Neutrophil (primary cell): ENCODE measurements around the gene CFAP221.

Experiments used
- H3K27ac ChIP-seq: fragments of 200-600 bp; sonication (generic); 2 replicates; pipeline ENCODE4 v1.5.1; 2016; ENCODE audit warnings: mild to moderate bottlenecking, moderate library complexity
- H3K27me3 ChIP-seq: fragments of 200-600 bp; sonication (generic); 2 replicates; pipeline ENCODE4 v1.6.0; 2016; ENCODE audit warnings: mild to moderate bottlenecking
- H3K36me3 ChIP-seq: fragments of 200-600 bp; sonication (generic); 2 replicates; pipeline ENCODE4 v1.5.1; 2017
- H3K4me1 ChIP-seq, 2 experiments: fragments of 200-600 bp in 1 of 2; sonication (generic) in 1 of 2; 1 replicate in 1 of 2; 2 replicates in 1 of 2; pipeline versions ENCODE4 v1.5.1 to v1.6.1; 2013 to 2016; ENCODE audit warnings: low read depth in 1 of 2, low read length in 1 of 2, mild to moderate bottlenecking in 1 of 2, moderate library complexity in 1 of 2; ENCODE audit not compliant: control insufficient read depth in 1 of 2, insufficient read depth in 1 of 2
- H3K4me3 ChIP-seq, 2 experiments: fragments of 200-600 bp in 1 of 2; sonication (generic) in 1 of 2; 1 replicate in 1 of 2; 2 replicates in 1 of 2; pipeline ENCODE4 v1.5.1; 2013 to 2016; ENCODE audit warnings: low read depth in 1 of 2, low read length in 1 of 2, mild to moderate bottlenecking in 1 of 2, moderate library complexity in 1 of 2
- H3K9me3 ChIP-seq: fragments of 200-600 bp; sonication (generic); 2 replicates; pipeline ENCODE4 v1.5.1; 2016
- TF ChIP-seq, protein P1 (sequence below): fragments of 200-600 bp; sonication (generic); IDR thresholded peaks from 2 replicates; pipeline ENCODE4 v1.5.1; 2016; ENCODE audit warnings: antibody characterized with exemption

CFAP221 gene

GRCh38 chr2:119575439-119575838, 31.2 kb downstream of the CFAP221 start:
- TF ChIP-seq, protein P1, sequence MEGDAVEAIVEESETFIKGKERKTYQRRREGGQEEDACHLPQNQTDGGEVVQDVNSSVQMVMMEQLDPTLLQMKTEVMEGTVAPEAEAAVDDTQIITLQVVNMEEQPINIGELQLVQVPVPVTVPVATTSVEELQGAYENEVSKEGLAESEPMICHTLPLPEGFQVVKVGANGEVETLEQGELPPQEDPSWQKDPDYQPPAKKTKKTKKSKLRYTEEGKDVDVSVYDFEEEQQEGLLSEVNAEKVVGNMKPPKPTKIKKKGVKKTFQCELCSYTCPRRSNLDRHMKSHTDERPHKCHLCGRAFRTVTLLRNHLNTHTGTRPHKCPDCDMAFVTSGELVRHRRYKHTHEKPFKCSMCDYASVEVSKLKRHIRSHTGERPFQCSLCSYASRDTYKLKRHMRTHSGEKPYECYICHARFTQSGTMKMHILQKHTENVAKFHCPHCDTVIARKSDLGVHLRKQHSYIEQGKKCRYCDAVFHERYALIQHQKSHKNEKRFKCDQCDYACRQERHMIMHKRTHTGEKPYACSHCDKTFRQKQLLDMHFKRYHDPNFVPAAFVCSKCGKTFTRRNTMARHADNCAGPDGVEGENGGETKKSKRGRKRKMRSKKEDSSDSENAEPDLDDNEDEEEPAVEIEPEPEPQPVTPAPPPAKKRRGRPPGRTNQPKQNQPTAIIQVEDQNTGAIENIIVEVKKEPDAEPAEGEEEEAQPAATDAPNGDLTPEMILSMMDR, result no peak
- H3K36me3 ChIP-seq, result no peaks in the 10 kb centered on the region
- no peaks in the 10 kb centered on the region for H3K9me3 ChIP-seq
- no peaks in the 10 kb centered on the region for H3K27me3 ChIP-seq
- H3K4me1 ChIP-seq, result no peaks in the 10 kb centered on the region
- H3K27ac ChIP-seq, result no peak overlapping the region
- no peak overlapping the region for H3K4me3 ChIP-seq

DNA sequence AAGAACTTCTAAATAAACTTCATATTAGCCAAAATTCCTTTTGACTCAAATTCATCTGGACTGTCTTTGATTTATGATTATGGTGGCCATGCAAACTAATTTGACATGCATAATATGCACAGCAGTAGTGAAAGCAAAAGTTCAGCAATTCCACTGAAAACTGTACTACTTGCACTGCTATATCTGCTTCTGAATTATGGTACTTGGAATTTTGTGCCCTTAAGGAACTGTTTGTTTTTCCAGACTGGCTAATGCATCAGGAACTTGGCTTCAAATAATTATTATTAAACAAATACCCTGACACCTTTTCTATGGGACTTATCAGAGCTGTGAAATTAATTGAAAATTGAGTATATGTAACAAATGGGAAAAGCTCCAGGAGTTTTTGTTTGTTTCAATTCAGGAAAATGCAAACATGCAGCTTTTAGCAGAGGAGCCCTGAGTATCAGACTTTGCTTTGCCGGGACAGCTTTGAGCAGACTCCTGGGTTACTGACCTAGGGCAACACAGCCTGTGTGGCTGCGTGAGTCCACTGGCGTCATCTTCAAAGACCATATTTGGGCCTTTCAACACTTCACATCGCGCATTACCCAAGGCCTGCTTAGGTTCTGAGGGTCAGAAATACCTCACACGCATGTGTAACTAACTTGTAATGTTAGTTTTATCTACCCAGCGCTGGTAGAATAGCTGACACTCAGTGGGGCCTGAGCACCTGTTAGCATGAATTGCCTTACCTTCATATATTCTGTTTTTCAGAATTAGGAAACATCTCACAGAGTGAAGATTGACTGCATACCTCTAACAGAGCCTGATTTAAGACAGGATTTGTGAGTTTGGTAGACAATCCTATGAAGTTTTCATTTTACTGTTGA, 35.4 kb downstream of the CFAP221 start:
- TF ChIP-seq, protein P1, result no peak
- H3K9me3 ChIP-seq, result no peaks in the 10 kb centered on the region
- no peaks in the 10 kb centered on the region for H3K4me1 ChIP-seq
- no peak overlapping the region for H3K4me3 ChIP-seq
- no peak overlapping the region for H3K27ac ChIP-seq
- H3K27me3 ChIP-seq, result no peaks in the 10 kb centered on the region
- H3K36me3 ChIP-seq, result no peaks in the 10 kb centered on the region

DNA sequence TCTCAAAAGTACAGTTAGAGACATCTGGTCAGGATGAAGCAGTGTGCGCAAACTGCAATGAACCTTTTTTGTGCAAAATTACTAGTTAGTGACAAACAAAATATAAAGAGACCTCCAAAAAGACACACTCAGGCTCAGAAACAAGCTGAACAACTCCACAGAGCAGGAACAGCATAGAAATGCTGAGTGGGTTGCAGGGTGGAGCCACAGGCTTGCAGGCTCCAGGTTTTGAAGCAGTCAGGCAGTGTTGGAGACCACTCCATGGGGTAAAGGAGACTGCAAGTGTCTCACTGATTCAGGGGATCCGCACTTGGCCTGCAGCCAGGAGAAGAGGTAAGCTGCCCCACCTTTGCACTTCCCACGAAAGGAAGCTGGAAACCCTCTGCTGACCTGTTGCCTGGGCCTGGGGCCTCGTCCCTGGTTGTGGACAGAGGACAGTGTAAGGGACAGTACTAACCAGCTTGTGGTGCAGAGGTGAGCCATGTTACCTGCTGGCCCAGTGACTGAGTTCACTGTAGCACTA, 36.4 kb downstream of the CFAP221 start:
- Histone ChIP-seq H3K27ac (no peak overlapping the region), H3K4me1 (no peaks in the 10 kb centered on the region), H3K27me3 (no peaks in the 10 kb centered on the region), H3K4me3 (no peak overlapping the region), H3K36me3 (no peaks in the 10 kb centered on the region), H3K9me3 (no peaks in the 10 kb centered on the region)
- TF ChIP-seq, protein P1, result no peak

GRCh38 chr2:119583291-119583690, 39.0 kb downstream of the CFAP221 start:
- TF ChIP-seq, protein P1, result no peak
- Histone ChIP-seq H3K4me1 (no peaks in the 10 kb centered on the region), H3K36me3 (no peaks in the 10 kb centered on the region), H3K9me3 (no peaks in the 10 kb centered on the region), H3K4me3 (no peak overlapping the region), H3K27me3 (no peaks in the 10 kb centered on the region), H3K27ac (no peak overlapping the region)

GRCh38 chr2:119584469-119584868, 40.2 kb downstream of the CFAP221 start:
- no peaks in the 10 kb centered on the region for H3K4me1 ChIP-seq
- H3K27ac ChIP-seq, result no peak overlapping the region
- no peaks in the 10 kb centered on the region for H3K27me3 ChIP-seq
- no peak overlapping the region for H3K4me3 ChIP-seq
- H3K36me3 ChIP-seq, result no peaks in the 10 kb centered on the region
- no peaks in the 10 kb centered on the region for H3K9me3 ChIP-seq
- TF ChIP-seq, protein P1, result no peak
